ENCODE results near the gene CCNI2.

Gene CCNI2

DNA sequence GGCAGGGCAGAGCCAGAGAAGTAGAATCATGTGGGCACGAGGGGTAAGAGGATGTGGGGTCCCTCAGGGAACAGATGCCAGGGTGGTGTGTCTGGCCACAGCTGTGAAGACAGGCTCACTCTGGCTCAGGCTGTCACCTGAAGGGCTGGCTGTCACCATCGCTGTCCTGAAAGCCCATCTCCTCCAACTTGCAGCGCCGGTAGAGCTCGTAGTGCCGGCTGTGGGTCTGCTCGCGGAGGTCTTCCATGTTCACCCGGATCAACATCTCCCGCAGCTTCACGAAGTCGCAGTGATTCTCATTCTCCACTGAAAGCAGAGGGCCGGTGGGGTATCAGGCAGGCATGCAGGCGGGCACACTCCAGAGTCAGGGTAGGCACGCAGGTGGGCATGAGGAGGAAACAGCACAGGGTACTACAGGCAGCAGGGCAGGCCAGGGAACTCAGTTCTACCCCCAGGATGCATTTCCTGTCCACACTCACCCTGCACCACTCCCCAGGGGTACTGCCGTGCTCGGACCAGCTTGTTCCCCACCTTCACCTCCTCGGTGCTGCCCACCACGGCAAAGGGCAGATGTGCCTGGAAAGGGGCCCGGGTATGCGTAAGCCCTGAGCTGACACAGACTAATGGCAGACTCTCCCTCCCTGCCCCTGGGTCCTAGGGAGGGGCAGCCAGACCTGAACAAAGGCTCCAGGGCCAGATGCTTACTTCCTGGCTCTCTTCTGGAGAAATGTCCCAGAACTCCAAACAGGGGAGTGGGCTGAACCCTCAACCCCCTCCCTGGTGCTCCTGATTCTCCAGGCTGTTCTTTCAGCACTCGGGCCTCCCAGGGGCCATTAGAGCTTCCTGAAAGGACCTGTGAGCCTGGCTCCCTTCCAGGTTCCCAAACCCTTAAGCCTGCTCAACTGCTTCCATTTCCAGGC lies 14.4 kb downstream of the CCNI2 start:
- no peak for TF ChIP-seq TEAD4 (IDR thresholded peaks at IDR 0.05)
- TF ChIP-seq RAD21 (IDR thresholded peaks at IDR 0.05; ENCODE audit: low read depth): no peak
- no peak for TF ChIP-seq REST (IDR thresholded peaks at IDR 0.05; ENCODE audit: low read depth)
- no peak for TF ChIP-seq YY1 (IDR thresholded peaks at IDR 0.05; ENCODE audit: low read depth)
- no peak for TF ChIP-seq EP300 (IDR thresholded peaks at IDR 0.05; ENCODE audit: borderline replicate concordance)
- no peak for TF ChIP-seq FOXM1 (IDR thresholded peaks at IDR 0.05; ENCODE audit: borderline replicate concordance, low read depth)
- TF ChIP-seq, protein P1, sequence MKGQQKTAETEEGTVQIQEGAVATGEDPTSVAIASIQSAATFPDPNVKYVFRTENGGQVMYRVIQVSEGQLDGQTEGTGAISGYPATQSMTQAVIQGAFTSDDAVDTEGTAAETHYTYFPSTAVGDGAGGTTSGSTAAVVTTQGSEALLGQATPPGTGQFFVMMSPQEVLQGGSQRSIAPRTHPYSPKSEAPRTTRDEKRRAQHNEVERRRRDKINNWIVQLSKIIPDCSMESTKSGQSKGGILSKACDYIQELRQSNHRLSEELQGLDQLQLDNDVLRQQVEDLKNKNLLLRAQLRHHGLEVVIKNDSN (IDR thresholded peaks at IDR 0.05): no peak
- no peak for TF ChIP-seq ZBTB7A (IDR thresholded peaks at IDR 0.05; ENCODE audit: low read depth)
- no peak for TF ChIP-seq NFIC (IDR thresholded peaks at IDR 0.05)
- no peak for TF ChIP-seq EGR1 (IDR thresholded peaks at IDR 0.05)
- no peak for TF ChIP-seq TCF12 (IDR thresholded peaks at IDR 0.05; ENCODE audit: low read depth)
- no peak for TF ChIP-seq CEBPB (IDR thresholded peaks at IDR 0.05)

DNA sequence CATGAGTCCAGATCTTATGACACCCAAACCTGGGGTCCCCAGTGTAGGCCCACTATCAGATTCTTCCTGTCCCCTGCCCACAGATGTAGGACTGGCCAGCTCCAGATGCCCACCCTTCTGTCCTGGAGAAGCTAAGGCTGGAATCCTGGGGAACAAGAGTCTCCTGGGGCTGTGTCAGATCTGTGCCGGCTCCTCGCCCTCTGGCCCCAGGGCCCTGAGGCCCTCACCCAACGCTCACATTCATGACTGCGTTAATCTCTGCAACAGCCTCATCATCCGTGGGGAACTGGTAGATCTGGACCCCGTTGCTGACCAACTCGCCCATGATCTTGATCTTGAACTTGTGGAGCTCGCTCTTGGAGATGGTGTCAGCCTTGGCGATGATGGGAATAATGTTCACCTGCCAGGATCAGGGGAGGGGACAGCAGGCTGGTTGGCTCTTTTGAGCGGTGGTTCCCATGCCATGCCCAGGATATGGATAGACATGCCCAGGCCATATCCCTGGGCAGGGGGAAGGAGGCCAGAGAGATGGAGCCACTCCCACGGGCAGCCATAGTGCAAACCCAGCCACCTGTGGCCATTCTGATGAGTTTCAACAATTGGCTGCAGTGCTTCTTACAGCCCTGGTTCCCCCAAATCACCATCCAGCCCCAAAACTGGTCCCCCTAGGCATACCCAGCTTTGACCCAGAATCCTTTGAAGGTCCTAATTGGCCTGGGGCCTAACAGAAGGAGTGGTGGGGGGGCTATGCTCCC lies 15.2 kb downstream of the CCNI2 start:
- TF ChIP-seq NFIC (IDR thresholded peaks at IDR 0.05) (no peak), FOXM1 (IDR thresholded peaks at IDR 0.05; ENCODE audit: borderline replicate concordance, low read depth) (no peak), REST (IDR thresholded peaks at IDR 0.05; ENCODE audit: low read depth) (no peak), YY1 (IDR thresholded peaks at IDR 0.05; ENCODE audit: low read depth) (no peak), TAF1 (IDR thresholded peaks at IDR 0.05; ENCODE audit: low read depth) (no peak), RAD21 (IDR thresholded peaks at IDR 0.05; ENCODE audit: low read depth) (no peak), TEAD4 (IDR thresholded peaks at IDR 0.05) (no peak), EGR1 (IDR thresholded peaks at IDR 0.05) (no peak), CEBPB (IDR thresholded peaks at IDR 0.05) (no peak), TCF12 (IDR thresholded peaks at IDR 0.05; ENCODE audit: low read depth) (no peak), CREB1 (IDR thresholded peaks at IDR 0.05; ENCODE audit: low read depth) (no peak), ZBTB7A (IDR thresholded peaks at IDR 0.05; ENCODE audit: low read depth) (no peak)
- TF ChIP-seq, protein P1 (IDR thresholded peaks at IDR 0.05): no peak

DNA sequence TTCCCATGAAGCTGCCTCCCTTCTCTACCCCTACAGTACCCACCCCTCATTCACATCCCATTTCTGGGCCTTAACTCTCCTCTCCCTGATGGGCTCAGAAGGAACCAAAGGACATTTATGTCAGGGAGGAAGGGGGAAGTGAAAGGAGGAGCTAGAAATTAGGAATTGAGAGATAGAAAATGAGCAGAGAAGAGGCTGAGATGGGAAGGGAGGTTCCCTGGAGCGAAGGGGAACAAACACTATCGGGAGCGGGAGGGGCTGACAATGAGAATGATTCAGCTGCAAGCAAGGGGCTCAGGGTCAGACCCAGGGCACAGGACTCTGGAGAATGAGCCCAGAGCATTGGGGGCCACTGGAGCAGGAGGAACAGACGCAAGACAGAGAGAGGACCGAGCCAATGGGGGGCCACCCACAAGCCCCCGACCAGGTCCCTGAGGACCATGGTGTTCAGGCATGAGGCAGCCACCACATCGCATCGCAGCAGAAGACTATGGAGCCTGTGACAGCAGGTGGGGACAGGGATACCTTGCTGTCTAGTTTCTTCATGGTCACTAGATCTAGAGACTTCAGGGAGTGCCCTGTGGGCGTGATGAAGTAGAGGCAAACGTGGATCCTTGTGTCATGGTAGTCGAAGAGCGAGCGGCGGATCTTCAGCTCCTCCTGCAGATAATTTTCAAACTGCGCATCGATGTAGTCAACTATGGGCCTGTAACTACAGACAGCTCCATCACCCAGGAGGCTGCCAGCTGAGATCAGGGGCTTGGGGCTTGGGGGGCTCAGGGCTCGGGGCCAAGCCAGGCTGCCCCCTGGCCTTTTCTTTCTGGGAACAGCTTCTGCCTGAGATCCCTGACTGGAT lies 16.2 kb downstream of the CCNI2 start:
- TF ChIP-seq CEBPB (IDR thresholded peaks at IDR 0.05): no peak
- no peak for TF ChIP-seq NFIC (IDR thresholded peaks at IDR 0.05)
- no peak for TF ChIP-seq MAX (IDR thresholded peaks at IDR 0.05)
- TF ChIP-seq RAD21 (IDR thresholded peaks at IDR 0.05; ENCODE audit: low read depth): no peak
- TF ChIP-seq EGR1 (IDR thresholded peaks at IDR 0.05): no peak
- TF ChIP-seq CREB1 (IDR thresholded peaks at IDR 0.05; ENCODE audit: low read depth): no peak

- TF ChIP-seq RAD21 (IDR thresholded peaks at IDR 0.05; ENCODE audit: low read depth) (no peak), REST (IDR thresholded peaks at IDR 0.05; ENCODE audit: low read depth) (no peak), TEAD4 (IDR thresholded peaks at IDR 0.05) (no peak), CREB1 (IDR thresholded peaks at IDR 0.05; ENCODE audit: low read depth) (no peak), EGR1 (IDR thresholded peaks at IDR 0.05) (no peak), NFIC (IDR thresholded peaks at IDR 0.05) (no peak), FOXM1 (IDR thresholded peaks at IDR 0.05; ENCODE audit: borderline replicate concordance, low read depth) (no peak), MAX (IDR thresholded peaks at IDR 0.05) (no peak), TAF1 (IDR thresholded peaks at IDR 0.05; ENCODE audit: low read depth) (no peak), ZBTB7A (IDR thresholded peaks at IDR 0.05; ENCODE audit: low read depth) (no peak), CEBPB (IDR thresholded peaks at IDR 0.05) (no peak)
- TF ChIP-seq, protein P1 (IDR thresholded peaks at IDR 0.05): no peak
Measured at GRCh38 chr5:132764051-132764450, 16.8 kb downstream of the CCNI2 start.

All from Ishikawa (cell line).